NCI-H2171 treated with DMSO at 0.1 percent for 48 hours (cell line): ENCODE data around the gene POLR2J3.
"Not testable (repeated sequence)": the region's sequence is repeated elsewhere in the genome, so short reads cannot be mapped to it uniquely, and the experiment has no call there.

Experiments
- DNase-seq: peaks from one replicate; lab custom pipeline; 2025; lab: John Stamatoyannopoulos, UW

The POLR2J3 gene

DNA sequence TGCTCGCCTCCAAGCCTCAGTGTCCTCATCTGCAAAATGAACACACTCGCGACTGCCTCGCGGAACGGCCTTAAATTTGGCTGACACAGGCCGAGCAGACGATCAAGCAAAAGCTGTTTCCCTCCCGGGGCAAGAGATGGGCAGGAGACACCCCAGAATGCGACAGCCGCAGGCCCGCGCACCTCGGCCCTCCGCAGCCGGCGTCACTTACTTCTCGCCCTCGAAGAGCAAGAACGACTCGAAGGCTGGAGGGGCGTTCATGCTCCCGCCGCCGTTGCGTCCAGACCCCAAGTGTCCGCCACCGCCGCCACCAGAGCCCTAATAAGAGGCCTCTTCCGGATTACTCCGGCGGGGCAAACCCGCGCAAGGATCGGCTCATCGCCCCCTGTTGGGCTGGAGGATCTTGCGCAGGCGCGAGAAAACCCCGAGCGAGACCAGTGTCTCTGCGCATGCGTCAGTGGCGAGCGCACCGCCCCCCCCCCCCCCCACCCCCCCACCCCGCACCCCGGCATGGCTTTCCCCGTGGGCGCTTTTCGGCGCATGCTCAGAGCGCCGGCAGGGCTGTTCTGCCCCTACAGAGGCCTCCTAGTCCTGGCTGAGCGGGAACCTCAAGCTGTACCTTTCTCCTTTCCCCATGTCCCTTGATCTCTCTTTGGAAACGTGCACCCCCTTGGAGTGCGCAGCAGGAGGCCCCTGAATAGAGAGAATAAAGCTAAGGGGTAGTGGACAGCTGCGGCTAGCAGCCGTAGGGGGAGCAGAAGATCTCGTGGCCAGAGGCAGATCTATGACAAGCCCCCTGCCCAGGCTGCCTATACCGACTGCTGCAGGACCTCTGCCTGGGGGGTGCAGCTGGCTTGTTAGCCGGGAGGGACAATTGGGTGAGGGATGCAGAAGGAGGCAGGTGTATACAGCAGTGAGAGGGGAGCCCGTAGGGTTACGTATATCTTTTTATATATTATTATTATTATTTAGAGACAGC, at the start of gene POLR2J3:
POLR2J3 (minus strand) TSS at position 323 of the 979 bp plus-strand sequence; CDS start at position 261, 62 bp downstream.
- DNase-seq = not testable (repeated sequence)

DNA sequence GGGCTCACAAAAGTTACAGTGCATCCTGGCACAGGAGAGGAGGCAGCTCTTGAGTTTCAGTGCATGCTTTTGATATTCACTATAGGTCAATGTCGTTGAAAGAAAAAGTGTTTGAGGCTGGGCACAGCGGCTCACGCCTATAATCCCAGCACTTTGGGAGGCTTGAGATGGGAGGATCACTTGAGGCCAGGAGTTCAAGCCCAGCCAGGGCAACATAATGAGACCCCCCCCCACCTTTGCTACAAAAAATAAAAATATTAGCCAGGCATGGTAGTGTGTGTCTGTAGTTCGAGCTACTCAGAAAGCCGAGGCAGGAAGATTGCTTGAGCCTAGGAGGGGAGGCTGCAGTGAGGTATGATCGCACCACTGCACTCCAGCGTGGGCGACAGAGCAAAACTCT, 45.7 kb upstream of the POLR2J3 start:
- DNase-seq = not testable (repeated sequence)

DNA sequence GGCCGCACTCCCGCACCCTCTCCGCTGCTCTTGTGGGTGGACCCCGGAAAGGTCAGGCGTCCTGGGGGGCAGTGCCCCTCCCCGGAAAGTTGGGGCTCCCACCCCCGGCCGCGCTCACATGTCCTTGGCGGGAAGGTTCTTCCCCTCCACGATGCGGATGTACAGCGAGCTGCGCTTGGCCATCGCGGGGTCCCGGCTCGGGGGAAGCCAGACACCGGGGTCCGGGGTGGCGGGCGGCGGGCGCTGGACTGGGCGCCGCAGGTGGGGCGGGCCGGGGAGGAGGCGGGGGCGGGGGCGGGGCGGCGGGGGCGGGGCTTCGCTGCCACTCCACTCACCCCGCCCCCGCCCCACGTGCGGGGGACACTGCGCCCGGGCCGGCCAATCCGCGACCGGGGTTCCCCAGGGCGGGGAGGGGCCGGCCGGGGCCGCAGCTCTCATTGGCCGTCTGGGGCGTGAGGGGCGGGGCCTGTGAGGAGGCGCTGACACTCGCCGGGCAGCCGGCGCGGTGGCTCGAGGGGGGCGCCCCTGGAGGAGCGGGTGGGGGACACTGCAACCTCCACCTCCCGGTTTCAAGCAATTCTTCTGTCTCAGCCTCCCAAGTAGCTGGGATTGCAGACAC, 44.2 kb upstream of the POLR2J3 start, which contains the start of gene RASA4:
RASA4 (minus strand) TSS at position 250 of the 619 bp plus-strand sequence; CDS start at position 183, 67 bp downstream.
- DNase-seq = not testable (repeated sequence)

DNA sequence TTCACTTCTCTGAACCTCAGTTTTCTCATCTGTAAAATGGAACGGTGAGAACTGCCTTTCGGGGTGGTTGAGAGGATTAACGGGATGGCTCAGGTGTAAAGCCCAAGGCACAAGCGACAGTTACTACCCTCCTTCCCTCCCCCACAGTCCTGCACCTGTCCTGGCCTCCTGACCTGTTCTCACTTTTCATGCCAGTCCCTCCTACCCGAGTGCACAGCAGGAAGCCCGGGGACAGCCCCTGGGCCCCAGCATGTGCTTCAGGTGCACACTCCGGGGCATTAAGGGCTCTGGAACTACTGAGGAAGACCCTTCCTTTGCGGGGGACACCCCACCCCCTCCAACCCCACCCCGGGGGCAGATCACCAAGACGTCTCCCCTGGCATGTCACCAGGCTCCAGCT, 43.5 kb upstream of the POLR2J3 start:
- not testable (repeated sequence) for DNase-seq

DNA sequence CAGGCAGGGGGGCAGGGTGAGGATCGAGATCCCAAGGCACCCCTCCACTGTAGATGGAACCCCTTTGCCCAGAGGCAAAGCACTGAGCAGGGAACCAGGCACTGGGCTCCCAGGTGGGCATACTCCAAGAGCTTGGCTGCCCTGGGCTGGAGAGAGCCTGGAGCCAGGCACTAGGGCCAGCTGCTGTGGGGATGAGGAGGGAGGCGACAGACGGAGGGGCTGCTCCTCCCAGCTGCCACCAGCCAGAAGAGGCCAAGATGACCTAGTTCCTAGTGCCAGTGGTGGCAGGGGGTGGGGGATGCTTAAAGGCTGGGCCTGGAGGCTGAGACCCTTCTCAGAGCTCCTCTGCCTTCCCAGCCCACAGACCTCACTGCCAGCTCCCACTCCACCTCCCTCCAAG, 42.5 kb upstream of the POLR2J3 start:
- DNase-seq = not testable (repeated sequence)

DNA sequence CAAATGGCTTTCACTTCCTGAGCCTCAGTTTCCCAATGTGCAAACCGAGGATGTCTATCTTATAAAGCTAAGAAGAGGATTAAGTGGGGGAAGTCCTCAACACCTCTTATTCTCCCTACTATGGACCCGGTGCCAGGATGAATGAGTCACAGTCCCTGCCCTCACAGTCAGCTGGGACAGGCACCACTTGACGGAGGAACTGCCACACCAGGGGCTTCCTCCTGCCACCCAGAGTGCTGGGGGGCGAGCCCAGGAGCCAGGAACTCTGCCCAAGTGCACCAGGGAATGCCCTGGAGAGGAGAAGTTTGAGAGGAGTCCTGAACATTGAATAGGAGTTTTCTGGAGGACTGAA, 41.9 kb upstream of the POLR2J3 start:
- DNase-seq = not testable (repeated sequence)

DNA sequence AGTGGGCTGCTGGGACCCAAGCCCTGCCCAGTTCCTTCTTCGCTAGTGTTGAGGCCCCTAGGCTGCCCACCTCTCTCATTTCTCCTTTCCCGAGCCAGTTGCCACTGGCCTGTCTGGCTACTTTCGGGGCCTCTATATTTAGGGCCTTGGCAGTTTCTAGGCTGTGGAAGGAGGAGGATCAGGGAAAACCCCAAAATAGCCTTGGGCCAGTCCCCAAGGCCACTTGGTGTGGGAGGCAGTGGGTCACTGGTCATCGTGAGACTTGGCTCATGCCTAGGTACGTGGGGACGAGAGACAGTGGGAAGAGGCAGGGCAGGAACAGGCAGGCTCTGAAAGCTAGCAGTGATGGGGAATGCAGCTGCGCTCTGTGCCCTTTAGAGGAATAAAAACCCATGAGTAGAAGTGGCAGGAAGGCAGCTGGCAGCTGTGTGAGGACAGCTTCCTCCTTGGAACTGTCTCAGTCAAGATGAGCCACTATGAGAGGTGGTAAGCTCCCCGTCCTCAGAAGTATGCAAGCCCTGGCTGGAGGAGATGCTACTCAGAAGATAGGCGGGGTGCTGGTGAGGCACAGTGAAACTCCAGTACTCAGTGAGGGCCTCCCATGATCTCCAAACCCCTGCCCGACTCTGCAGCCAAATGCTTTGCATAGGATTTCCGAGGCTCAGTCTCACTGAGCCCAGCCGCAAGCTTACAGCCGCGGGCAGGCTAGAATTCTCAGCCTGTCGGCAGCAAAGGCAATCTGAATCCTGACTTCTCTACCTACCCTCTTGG, 41.4 kb upstream of the POLR2J3 start:
- not testable (repeated sequence) for DNase-seq

GRCh38 chr7:102611675-102612325, 39.4 kb upstream of the POLR2J3 start:
- not testable (repeated sequence) for DNase-seq

- not testable (repeated sequence) for DNase-seq
Observed at GRCh38 chr7:102611013-102611674, 38.8 kb upstream of the POLR2J3 start.

DNA sequence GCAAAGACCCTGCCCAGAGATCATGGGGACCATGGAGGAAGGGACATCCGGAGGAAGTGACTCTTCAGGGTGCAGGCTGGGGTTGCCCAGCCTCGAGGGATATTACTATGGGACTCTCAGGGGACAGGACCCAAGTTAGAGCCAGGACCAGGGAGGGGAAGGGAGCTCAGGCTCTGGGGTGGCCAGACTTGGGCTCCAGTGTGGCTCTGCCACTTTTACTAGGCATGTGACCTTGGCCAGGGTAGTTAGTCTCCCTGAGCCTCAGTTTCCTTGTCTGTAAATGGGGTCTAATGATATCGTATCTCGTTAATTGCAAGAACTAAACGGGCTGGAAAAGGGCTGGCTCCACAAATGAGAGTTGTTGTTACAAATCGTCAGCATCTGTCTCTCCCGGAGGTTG, 38.1 kb upstream of the POLR2J3 start:
- not testable (repeated sequence) for DNase-seq

GRCh38 chr7:102609734-102610133, 37.4 kb upstream of the POLR2J3 start:
- not testable (repeated sequence) for DNase-seq

DNA sequence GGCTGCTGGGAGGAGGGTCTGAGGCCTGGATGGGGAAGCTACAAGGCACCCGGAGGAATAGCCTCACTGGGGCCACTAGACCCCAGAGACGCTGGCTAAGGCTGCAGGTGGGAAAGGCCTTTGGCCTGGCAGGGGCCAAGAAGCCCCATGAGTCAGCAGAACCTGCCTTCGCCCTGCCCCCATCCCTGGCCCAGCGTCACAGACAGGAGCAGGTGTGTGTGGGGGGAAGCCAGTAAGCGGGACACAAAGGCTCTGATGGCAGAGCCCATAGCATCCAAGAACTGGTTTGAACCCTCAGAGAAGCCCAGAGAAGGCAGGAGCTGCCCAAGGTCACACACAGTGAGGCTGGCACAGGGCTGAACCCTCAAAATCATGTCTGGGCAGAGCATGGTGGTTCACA, 34.5 kb upstream of the POLR2J3 start:
- DNase-seq = not testable (repeated sequence)

GRCh38 chr7:102604431-102605145, 32.2 kb upstream of the POLR2J3 start:
- not testable (repeated sequence) for DNase-seq

DNA sequence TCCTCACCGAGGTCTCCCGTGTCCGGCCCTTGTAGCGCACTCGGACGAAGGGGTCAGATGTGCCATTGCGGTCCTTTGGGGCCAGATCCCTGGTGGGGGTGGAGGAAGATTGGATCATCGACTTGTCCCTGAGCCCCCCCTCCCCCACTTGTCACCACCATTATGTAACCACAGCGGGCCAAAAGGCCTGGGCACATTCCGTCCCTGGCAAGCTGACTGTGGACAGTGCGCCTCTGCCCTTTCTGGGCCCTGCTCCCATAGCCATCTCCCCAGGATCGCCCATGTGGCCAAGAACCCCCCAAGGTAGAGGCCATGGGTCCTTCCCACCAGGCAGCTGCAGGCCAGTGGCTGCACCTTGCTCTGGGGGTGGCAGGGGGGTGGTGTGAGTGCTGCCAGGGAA, 29.9 kb upstream of the POLR2J3 start:
- DNase-seq = not testable (repeated sequence)

DNA sequence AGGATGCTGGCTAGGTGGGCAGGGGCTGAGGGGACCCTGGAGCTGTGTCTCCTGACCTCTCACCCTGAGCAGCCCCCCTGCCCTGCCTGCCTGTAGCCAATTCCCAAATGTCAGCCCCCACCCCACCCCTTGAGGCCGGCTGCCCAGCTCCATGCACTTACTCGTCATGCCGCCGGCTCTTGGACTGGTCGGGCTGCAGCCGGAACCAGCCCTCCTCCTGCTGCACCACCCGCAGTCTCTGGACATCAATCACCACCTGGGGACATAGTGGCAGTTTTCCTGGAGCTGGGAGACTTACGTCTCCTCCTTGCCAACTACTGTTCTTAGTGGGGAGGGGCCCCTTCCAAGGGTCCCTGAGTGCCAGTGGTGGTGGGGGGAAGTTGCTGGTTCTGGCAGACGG, 27.3 kb upstream of the POLR2J3 start:
- not testable (repeated sequence) for DNase-seq

- not testable (repeated sequence) for DNase-seq
Observed at GRCh38 chr7:102596036-102596435, 23.7 kb upstream of the POLR2J3 start.

- not testable (repeated sequence) for DNase-seq
Observed at GRCh38 chr7:102593637-102594334, 21.4 kb upstream of the POLR2J3 start.

DNA sequence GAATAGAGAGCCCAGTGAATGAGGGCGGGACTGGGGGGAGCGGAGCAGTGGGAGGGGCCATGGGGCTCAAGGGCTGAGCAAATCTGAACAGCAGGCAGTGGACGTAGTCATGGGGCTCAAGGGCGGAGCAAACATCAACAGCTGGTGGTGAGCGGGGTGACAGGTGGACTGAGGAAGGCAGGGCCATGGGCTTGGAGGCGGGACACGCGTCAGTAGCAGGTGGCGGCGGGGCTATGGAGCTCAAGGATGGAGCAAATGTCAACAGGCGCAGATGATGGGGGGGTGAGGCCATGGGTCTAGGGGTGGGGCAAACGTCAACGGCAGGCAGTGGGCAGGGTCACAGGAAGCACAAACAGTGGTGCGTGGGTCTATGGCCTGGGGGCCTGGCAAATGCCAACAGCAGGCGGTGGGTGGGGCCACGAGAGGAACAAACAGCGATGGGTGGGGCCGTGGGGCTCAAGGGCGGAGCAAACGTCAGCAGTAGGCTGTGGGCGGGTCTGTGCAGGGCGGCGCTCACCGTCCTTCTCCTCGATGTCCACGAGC, 20.2 kb upstream of the POLR2J3 start:
- DNase-seq = not testable (repeated sequence)

- DNase-seq = not testable (repeated sequence)
Observed at GRCh38 chr7:102589857-102590256, 17.5 kb upstream of the POLR2J3 start.
